ENCODE data around the gene DAND5.

DAND5 gene

GRCh38 chr19:13022859-13023636, 53.7 kb downstream of the DAND5 start:
- DNase-seq (ENCODE audit: low read depth in 2 of 2): no peak

- DNase-seq (ENCODE audit: low read depth in 2 of 2): no peak
Observed at GRCh38 chr19:13023656-13024055, 54.3 kb downstream of the DAND5 start.

All from stimulated activated CD4-positive, alpha-beta T cell treated with anti-CD3 and anti-CD28 coated beads, Interleukin-1b, Interleukin-23, amount 100 ng/mL, for 4 hours (primary cell).